ENCODE measurements around the gene SLC12A6. TPM values are rescaled to one million over a fixed set of nuclear protein-coding genes. Genes with fewer than 3 reads are reported as not detected.

SLC12A6 gene
- polyA plus RNA-seq, 1 experiment: 21.1 TPM

DNA sequence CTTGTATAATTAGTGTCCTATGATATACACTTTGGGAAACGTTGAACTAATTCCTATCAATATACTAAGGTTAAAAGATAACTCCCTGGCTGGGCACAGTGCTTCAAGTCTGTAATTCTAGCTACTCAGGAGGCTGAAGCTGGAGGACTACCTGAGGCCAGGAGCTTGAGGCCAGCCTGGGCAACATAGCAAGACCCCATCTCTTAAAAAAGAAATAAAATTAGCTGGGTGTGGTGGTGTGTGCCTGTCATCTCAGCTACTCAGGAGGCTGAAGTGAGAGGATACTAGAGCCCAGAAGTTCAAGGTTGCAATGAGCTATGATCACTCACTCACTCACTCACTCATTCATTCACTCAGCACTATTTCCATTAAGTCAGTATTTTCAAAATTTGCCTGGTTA lies 55.2 kb downstream of the SLC12A6 start:
- ChIA-PET CTCF (interaction anchor here (0.9 to 1.3 kb wide), 2 partner anchors 11 to 30 kb away, joined by 3 read pairs; no protein-coding TSS in a partner anchor), POLR2A (no interaction called here)
- no peaks in the 10 kb centered on the region for H3K36me3 ChIP-seq (ENCODE audit: control insufficient read depth, insufficient read depth, low read length)
- TF ChIP-seq, protein P1, sequence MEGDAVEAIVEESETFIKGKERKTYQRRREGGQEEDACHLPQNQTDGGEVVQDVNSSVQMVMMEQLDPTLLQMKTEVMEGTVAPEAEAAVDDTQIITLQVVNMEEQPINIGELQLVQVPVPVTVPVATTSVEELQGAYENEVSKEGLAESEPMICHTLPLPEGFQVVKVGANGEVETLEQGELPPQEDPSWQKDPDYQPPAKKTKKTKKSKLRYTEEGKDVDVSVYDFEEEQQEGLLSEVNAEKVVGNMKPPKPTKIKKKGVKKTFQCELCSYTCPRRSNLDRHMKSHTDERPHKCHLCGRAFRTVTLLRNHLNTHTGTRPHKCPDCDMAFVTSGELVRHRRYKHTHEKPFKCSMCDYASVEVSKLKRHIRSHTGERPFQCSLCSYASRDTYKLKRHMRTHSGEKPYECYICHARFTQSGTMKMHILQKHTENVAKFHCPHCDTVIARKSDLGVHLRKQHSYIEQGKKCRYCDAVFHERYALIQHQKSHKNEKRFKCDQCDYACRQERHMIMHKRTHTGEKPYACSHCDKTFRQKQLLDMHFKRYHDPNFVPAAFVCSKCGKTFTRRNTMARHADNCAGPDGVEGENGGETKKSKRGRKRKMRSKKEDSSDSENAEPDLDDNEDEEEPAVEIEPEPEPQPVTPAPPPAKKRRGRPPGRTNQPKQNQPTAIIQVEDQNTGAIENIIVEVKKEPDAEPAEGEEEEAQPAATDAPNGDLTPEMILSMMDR (IDR thresholded peaks at IDR 0.05; ENCODE audit: insufficient read depth, low read depth, low read length): no peak
- H3K27me3 ChIP-seq (ENCODE audit: control insufficient read depth, insufficient read depth, low read length): no peaks in the 10 kb centered on the region
- H3K4me3 ChIP-seq (ENCODE audit: low read depth, low read length): no peak overlapping the region
- DNase-seq (ENCODE audit: low read depth): no peak

DNA sequence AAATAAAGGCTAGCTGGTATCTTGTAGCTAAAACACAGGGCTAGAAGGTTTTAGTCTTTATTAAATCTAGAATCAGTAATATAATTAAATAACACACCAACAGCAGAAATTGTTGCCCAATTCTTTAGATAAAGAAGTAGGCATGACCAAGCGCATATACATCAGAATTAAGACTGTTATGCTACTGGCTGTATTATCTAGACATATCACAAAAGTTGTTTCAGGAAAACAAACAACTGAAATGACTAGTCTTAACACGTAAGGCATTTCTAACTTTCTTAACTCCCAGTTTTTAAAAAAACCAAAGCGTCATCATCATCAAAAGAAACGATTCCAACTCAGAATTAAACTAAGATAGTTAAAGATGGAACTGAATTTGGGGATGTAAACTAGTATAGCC lies 57.4 kb downstream of the SLC12A6 start:
- POLR2A ChIA-PET: no interaction called here
- H3K27me3 ChIP-seq (ENCODE audit: control insufficient read depth, insufficient read depth, low read length): no peaks in the 10 kb centered on the region
- DNase-seq (ENCODE audit: low read depth): no peak
- H3K36me3 ChIP-seq (ENCODE audit: control insufficient read depth, insufficient read depth, low read length): no peaks in the 10 kb centered on the region
- H3K4me3 ChIP-seq (ENCODE audit: low read depth, low read length): no peak overlapping the region
- CTCF ChIA-PET: interaction anchor here (1.2 kb wide), 1 partner anchor 87 kb away, joined by 3 read pairs; the partner anchor contains the start of gene LPCAT4
- TF ChIP-seq, protein P1 (IDR thresholded peaks at IDR 0.05; ENCODE audit: insufficient read depth, low read depth, low read length): no peak

DNA sequence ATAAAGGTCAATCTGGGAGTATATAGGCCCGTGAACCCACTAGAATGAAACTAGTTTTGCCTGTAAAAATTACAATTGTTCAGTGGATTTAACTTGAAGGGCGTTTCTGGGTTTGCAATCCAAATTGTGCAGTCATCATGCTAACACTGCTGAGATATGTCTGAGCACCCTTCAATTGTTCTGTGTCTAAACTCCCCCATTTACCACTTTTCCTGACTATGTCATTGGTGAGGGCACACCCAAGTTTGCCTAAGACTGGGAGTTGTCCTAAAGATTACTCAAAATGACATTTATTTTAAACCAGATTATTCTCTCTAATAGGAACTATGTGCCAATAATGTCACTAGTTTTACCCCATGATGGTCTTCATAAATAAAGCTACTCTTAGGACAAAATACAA lies 58.2 kb downstream of the SLC12A6 start:
- TF ChIP-seq, protein P1 (IDR thresholded peaks at IDR 0.05; ENCODE audit: insufficient read depth, low read depth, low read length): no peak
- ChIA-PET POLR2A (no interaction called here), CTCF (no interaction called here)
- DNase-seq (ENCODE audit: low read depth): no peak
- Histone ChIP-seq H3K36me3 (ENCODE audit: control insufficient read depth, insufficient read depth, low read length) (no peaks in the 10 kb centered on the region), H3K27me3 (ENCODE audit: control insufficient read depth, insufficient read depth, low read length) (no peaks in the 10 kb centered on the region), H3K4me3 (ENCODE audit: low read depth, low read length) (no peak overlapping the region)

DNA sequence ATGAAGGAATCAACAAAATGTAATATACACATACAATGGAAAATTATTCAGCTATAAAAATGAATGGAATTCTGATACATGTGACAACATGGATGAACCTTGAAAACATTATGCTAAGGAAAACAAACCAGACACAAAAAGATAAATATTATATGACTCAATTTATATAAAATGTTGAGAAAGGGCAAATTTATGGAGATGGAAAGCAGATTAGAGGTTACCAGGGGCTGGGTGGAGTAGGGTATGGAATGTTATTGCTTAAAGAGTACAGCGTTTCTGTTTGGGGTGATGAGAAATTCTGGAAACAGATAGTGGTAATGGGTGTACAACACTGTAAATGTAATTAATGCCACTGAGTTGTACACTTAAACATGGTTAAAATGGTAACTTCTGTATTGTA lies 61.9 kb downstream of the SLC12A6 start:
- Histone ChIP-seq H3K36me3 (ENCODE audit: control insufficient read depth, insufficient read depth, low read length) (no peaks in the 10 kb centered on the region), H3K4me3 (ENCODE audit: low read depth, low read length) (no peak overlapping the region), H3K27me3 (ENCODE audit: control insufficient read depth, insufficient read depth, low read length) (no peaks in the 10 kb centered on the region)
- ChIA-PET POLR2A (no interaction called here), CTCF (interaction anchor here (0.6 to 1.6 kb wide), 4 partner anchors 8 to 91 kb away, joined by 3 read pairs; partner anchors contain the start of gene LPCAT4)
- DNase-seq (ENCODE audit: low read depth): no peak
- TF ChIP-seq, protein P1 (IDR thresholded peaks at IDR 0.05; ENCODE audit: insufficient read depth, low read depth, low read length): no peak

DNA sequence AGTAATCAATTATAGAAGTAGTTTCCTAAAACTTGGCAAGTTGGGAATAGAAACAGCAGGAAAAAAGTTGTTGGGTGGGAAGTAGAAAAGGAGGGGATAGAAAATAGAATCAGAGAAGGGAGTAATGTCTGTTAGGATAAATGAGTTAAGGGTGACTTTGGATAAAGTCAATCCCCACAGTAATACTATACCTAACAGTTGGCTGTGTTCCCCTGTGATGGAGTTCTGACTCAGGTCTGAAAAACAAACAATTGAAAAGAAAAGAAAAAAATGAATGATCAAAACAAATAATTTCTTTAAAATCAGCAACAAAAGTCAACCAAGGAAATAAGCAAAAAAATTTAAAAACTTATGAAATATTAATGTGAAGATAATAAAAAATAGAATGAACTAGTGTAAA lies 62.4 kb downstream of the SLC12A6 start:
- TF ChIP-seq, protein P1 (IDR thresholded peaks at IDR 0.05; ENCODE audit: insufficient read depth, low read depth, low read length): no peak
- H3K36me3 ChIP-seq (ENCODE audit: control insufficient read depth, insufficient read depth, low read length): no peaks in the 10 kb centered on the region
- ChIA-PET POLR2A (no interaction called here), CTCF (interaction anchor here (0.6 to 1.6 kb wide), 5 partner anchors 8 to 92 kb away, joined by 3 to 7 read pairs (median 3); partner anchors contain the start of gene LPCAT4)
- H3K27me3 ChIP-seq (ENCODE audit: control insufficient read depth, insufficient read depth, low read length): no peaks in the 10 kb centered on the region
- DNase-seq (ENCODE audit: low read depth): no peak
- no peak overlapping the region for H3K4me3 ChIP-seq (ENCODE audit: low read depth, low read length)
